T-helper 2 cell (primary cell): ENCODE results near the gene TSPAN1.
"Not testable (repeated sequence)": the region's sequence is repeated elsewhere in the genome, so short reads cannot be mapped to it uniquely, and the experiment has no call there.

Experiments used
- DNase-seq, 5 experiments: peaks; one replicate each; pipeline versions ENCODE4 v3.0.0 to v3.0.0-alpha.2; 2012 to 2022

TSPAN1 gene

DNA sequence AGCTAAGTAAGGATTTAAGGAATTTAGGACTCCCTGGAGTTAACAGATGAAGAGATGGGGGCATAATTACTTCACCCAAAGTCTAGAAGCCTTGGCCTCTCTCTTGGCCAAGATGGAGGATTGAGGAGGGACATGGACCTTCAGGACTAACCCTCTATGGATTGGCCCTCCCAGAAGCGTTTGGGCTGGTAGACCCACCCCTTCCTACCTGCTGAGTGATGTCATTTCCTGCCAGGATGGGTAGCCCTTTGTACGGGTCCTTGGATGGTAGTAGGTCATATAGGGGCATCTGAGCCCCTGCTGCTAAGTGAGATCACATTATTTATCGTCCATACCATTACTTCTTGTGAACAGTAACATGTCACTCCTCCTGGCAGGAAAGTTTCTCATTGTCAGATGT is 45.9 kb downstream of the TSPAN1 start:
- peak in 1 of 5 experiments; percentile 14 for DNase-seq

DNA sequence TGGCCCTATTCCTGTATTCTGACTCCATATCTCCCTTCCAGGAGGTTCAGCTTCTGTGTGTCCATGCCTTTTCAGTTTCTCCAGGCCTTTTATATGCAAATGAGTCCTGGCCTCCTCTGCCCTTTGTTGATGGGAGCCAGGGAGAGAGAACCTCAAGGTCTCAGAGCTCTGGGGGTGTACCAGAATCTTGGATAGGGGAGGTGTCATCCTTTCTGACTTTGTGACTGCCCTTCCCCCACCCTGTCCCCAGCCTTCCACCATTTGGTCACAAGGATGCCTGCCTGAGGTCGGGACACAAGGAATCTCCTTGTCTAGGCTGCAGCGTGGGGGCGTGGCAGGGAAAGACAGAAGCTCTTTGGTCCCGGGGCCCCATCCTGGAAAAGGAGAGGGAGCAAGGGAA is 46.9 kb downstream of the TSPAN1 start:
- DNase-seq = no peak

DNA sequence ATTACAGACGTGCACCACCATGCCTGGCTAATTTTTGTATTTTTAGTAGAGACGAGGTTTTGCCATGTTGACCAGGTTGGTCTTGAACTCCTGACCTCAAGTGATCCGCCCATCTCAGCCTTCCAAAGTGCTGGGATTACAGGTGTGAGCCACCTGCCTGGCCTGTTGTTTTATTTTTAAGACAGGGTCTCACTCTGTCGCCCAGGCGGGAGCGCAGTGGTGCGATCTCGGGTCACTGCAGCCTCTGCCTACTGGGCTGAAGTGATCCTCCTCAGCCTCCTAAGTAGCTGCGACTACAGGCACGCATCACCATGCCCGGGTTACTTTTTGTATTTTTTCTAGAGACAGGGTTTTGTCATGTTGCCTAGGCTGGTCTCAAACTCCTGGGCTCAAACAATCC is 48.2 kb downstream of the TSPAN1 start:
- not testable (repeated sequence) for DNase-seq

DNA sequence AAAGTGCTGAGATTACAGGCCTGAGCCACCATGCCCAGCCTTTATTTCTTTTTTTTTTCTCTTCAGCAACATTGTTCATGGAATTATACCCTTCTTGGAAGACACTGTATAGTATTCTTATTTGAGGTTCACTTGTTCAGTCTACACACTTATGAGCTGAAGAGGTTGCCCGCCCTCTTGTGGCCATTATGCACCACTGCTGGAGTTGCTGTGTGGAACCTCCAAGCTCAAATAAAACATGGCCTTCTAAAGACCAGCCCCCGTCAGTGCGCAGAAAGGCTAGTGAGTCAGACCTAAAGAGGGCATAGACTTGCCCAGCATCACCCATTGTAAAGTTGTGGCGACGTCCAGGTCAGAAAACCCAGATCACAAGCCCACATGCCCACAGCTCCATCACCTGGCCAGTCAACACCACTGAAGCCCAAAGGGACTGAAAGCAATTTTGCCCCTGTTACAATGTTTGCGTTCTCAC is 48.6 kb downstream of the TSPAN1 start:
- DNase-seq = peak in 3 of 5 experiments; percentile 34 to 83 (median 44)

DNA sequence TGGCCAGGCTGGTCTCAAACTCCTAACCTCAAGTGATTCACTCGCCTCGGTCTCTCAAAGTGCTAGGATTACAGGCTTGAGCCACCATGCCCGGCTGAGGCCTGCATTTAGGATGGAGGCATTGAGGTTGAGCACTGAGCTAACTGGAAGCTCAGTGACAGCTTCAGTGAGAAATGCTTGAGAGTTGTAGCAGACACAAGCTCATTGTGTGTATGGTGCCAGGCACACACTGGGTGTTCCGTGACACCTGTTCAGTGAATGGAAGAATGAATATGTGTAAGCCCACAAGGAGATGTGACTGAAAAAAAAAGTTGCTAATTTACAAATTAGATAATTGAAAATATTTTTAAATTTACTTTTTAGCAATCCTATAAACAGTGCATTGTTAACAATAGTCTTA is 50.1 kb downstream of the TSPAN1 start:
- no peak for DNase-seq

DNA sequence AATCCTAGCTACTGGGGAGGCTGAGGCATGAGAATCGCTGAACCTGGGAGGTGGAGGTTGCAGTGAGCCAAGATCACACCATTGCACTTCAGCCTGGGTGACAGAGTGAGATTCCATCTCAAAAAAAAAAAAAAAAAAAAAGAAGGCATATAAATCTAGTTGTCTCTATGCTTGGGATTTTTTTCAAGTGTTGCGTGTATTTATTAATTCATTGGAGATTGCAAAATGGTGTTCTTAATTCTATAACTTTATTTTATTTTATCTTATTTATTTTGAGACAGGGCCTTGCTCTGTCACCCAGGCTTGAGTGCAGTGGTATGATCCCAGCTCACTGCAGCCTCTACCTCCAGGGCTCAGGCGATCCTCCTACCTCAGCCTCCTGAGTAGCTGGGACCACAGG is 56.3 kb downstream of the TSPAN1 start:
- not testable (repeated sequence) for DNase-seq
